SU-DHL-6 (cell line): ENCODE measurements around the gene C11orf68.

ENCODE experiments used
- H2AFZ ChIP-seq: fragments of 200-600 bp; sonication (generic); 2 replicates; pipeline ENCODE4 v1.6.1; 2014; ENCODE audit warnings: low read depth, mild to moderate bottlenecking, moderate library complexity, mixed read lengths, antibody characterized with exemption, low read length; ENCODE audit not compliant: severe bottlenecking
- H3F3A ChIP-seq: fragments of 200-600 bp; shearing (Covaris generic); 2 replicates; pipeline ENCODE4 v1.6.0; 2016; ENCODE audit warnings: antibody characterized with exemption, mild to moderate bottlenecking; ENCODE audit not compliant: insufficient read depth
- H3K27ac ChIP-seq: fragments of 200-600 bp; sonication (generic); 2 replicates; pipeline ENCODE4 v1.5.1; 2016; ENCODE audit warnings: low read depth, mild to moderate bottlenecking, low read length, moderate library complexity, mixed read lengths
- H3K27me3 ChIP-seq: fragments of 200-600 bp; sonication (generic), shearing (Covaris generic); 2 replicates; pipeline ENCODE4 v1.6.0; 2014; ENCODE audit warnings: mild to moderate bottlenecking, low read length
- H3K36me3 ChIP-seq: fragments of 200-600 bp; sonication (generic); 2 replicates; pipeline ENCODE4 v1.6.1; 2014; ENCODE audit warnings: mild to moderate bottlenecking, low read length, mixed read lengths
- H3K4me2 ChIP-seq: fragments of 300-600, 200-600 bp; shearing (Covaris generic), sonication (generic); 2 replicates; pipeline ENCODE4 v1.6.0; 2014; ENCODE audit warnings: low read length, low read depth, mild to moderate bottlenecking; ENCODE audit not compliant: poor library complexity, severe bottlenecking
- H3K4me3 ChIP-seq: fragments of 200-600 bp; sonication (generic); 2 replicates; pipeline ENCODE4 v1.5.1; 2014; ENCODE audit warnings: antibody characterized with exemption, low read length, mild to moderate bottlenecking, mixed read lengths; ENCODE audit not compliant: insufficient read depth, poor library complexity, severe bottlenecking
- H3K79me2 ChIP-seq: fragments of 200-600 bp; sonication (generic); 2 replicates; pipeline ENCODE4 v1.6.1; 2014; ENCODE audit warnings: mild to moderate bottlenecking, low read length, moderate library complexity; ENCODE audit not compliant: insufficient read depth
- H3K9ac ChIP-seq: fragments of 200-600 bp; sonication (generic); 2 replicates; pipeline ENCODE4 v1.7.0; 2014; ENCODE audit warnings: mild to moderate bottlenecking, low read length
- H3K9me2 ChIP-seq: fragments of 200-600 bp; sonication (generic); replicated peaks from 2 replicates; pipeline ENCODE4 v1.6.1; 2014; ENCODE audit warnings: low read length; ENCODE audit not compliant: insufficient read depth
- H3K9me3 ChIP-seq: fragments of 200-600 bp; sonication (generic); 2 replicates; pipeline ENCODE4 v1.6.1; 2014; ENCODE audit warnings: low read length, mixed read lengths; ENCODE audit not compliant: insufficient read depth
- H4K20me1 ChIP-seq: fragments of 200-600 bp; sonication (generic); 2 replicates; pipeline ENCODE4 v1.6.1; 2014; ENCODE audit warnings: low read depth, mild to moderate bottlenecking, antibody characterized with exemption, low read length, moderate library complexity, mixed read lengths
- CTCF ChIP-seq: fragments of 200-600 bp; sonication (generic); IDR thresholded peaks from one replicate; pipeline ENCODE4 v1.5.1; 2017; ENCODE audit warnings: antibody characterized with exemption, mild to moderate bottlenecking, low read length, moderate library complexity; ENCODE audit not compliant: insufficient read depth, poor library complexity, severe bottlenecking
- EZH2phosphoT487 ChIP-seq: fragments of 200-600 bp; sonication (generic), shearing (Covaris generic); conservative IDR thresholded peaks from 2 replicates; pipeline ENCODE4 v1.6.1; 2018; ENCODE audit warnings: mild to moderate bottlenecking, antibody characterized with exemption, low read length, moderate library complexity, mixed read lengths

Gene C11orf68

GRCh38 chr11:65906602-65907001 lies 12.3 kb downstream of the C11orf68 start:
- Histone ChIP-seq H3K27me3 (no peaks in the 10 kb centered on the region), H4K20me1 (no peaks in the 10 kb centered on the region), H3K4me3 (no peak overlapping the region), H3K27ac (no peak overlapping the region), H3F3A (no peaks in the 10 kb centered on the region), H3K4me2 (no peak overlapping the region), H3K36me3 (no peaks in the 10 kb centered on the region), H3K9me2 (no peaks in the 10 kb centered on the region), H3K9ac (no peak overlapping the region), H2AFZ (no peak overlapping the region), H3K9me3 (no peaks in the 10 kb centered on the region), H3K79me2 (no peaks in the 10 kb centered on the region)
- TF ChIP-seq EZH2phosphoT487, result no peak
- TF ChIP-seq CTCF, result no peak

- no peak overlapping the region for H2AFZ ChIP-seq
- H3K4me3 ChIP-seq, result no peak overlapping the region
- no peaks in the 10 kb centered on the region for H3F3A ChIP-seq
- H3K79me2 ChIP-seq, result no peaks in the 10 kb centered on the region
- no peaks in the 10 kb centered on the region for H3K27me3 ChIP-seq
- H3K9me2 ChIP-seq, result no peaks in the 10 kb centered on the region
- H3K9ac ChIP-seq, result no peak overlapping the region
- H3K36me3 ChIP-seq, result no peaks in the 10 kb centered on the region
- H3K4me2 ChIP-seq, result no peak overlapping the region
- H3K27ac ChIP-seq, result no peak overlapping the region
- no peaks in the 10 kb centered on the region for H4K20me1 ChIP-seq
- TF ChIP-seq CTCF (no peak), EZH2phosphoT487 (no peak)
- no peaks in the 10 kb centered on the region for H3K9me3 ChIP-seq
Observed at GRCh38 chr11:65903715-65904114, 15.1 kb downstream of the C11orf68 start.

- no peak for TF ChIP-seq CTCF
- no peak for TF ChIP-seq EZH2phosphoT487
- Histone ChIP-seq H3K27ac (no peak overlapping the region), H4K20me1 (no peaks in the 10 kb centered on the region), H3F3A (no peaks in the 10 kb centered on the region), H3K36me3 (no peaks in the 10 kb centered on the region), H3K9ac (no peak overlapping the region), H3K9me2 (no peaks in the 10 kb centered on the region), H3K9me3 (no peaks in the 10 kb centered on the region), H3K27me3 (no peaks in the 10 kb centered on the region), H3K4me2 (no peak overlapping the region), H3K4me3 (no peak overlapping the region), H3K79me2 (no peaks in the 10 kb centered on the region), H2AFZ (no peak overlapping the region)
Observed at GRCh38 chr11:65903068-65903481, 15.8 kb downstream of the C11orf68 start.

GRCh38 chr11:65900899-65901180 lies 18.0 kb downstream of the C11orf68 start:
- no peaks in the 10 kb centered on the region for H4K20me1 ChIP-seq
- no peaks in the 10 kb centered on the region for H3K27me3 ChIP-seq
- H3K4me3 ChIP-seq, result no peak overlapping the region
- no peak overlapping the region for H3K9ac ChIP-seq
- no peak overlapping the region for H3K27ac ChIP-seq
- H3K36me3 ChIP-seq, result no peaks in the 10 kb centered on the region
- peak overlapping the region; percentile 53 for H3K4me2 ChIP-seq
- no peaks in the 10 kb centered on the region for H3K79me2 ChIP-seq
- no peaks in the 10 kb centered on the region for H3K9me3 ChIP-seq
- no peaks in the 10 kb centered on the region for H3K9me2 ChIP-seq
- no peak overlapping the region for H2AFZ ChIP-seq
- H3F3A ChIP-seq, result no peaks in the 10 kb centered on the region
- no peak for TF ChIP-seq EZH2phosphoT487
- no peak for TF ChIP-seq CTCF
